HG03196 (cell line): Measurements from ENCODE around the gene KRTAP26-1.

Source experiments
- ATAC-seq: cut with Tn5 transposase; IDR thresholded peaks from one replicate; pipeline ENCODE4 v1.9.1; 2021; ENCODE audit not compliant: unreplicated experiment

Gene KRTAP26-1

GRCh38 chr21:30320215-30320614 is at the start of gene KRTAP26-1:
Gene KRTAP26-1, minus strand, starts transcription at chr21:30320315. Its CDS starts 280 bp downstream, at chr21:30320035.
- no peak for ATAC-seq

GRCh38 chr21:30355906-30356305 is 35.8 kb upstream of the KRTAP26-1 start:
- no peak for ATAC-seq

- no peak for ATAC-seq
These were observed 34.3 kb upstream of the KRTAP26-1 start for GRCh38 chr21:30354308-30355005.

- no peak for ATAC-seq
These were observed 31.4 kb upstream of the KRTAP26-1 start for GRCh38 chr21:30351534-30351933.

- no peak for ATAC-seq
These were observed 29.5 kb upstream of the KRTAP26-1 start for GRCh38 chr21:30349572-30349971.

- no peak for ATAC-seq
These were observed 28.4 kb upstream of the KRTAP26-1 start, which contains the start of gene KRTAP23-1 for GRCh38 chr21:30348506-30348905. Gene KRTAP23-1, minus strand, starts transcription at chr21:30348606. Its CDS starts 0 bp downstream, at chr21:30348606.

- no peak for ATAC-seq
These were observed 24.9 kb upstream of the KRTAP26-1 start for GRCh38 chr21:30345014-30345413.

- ATAC-seq: no peak
These were observed 20.8 kb upstream of the KRTAP26-1 start for GRCh38 chr21:30340714-30341573.

GRCh38 chr21:30338717-30339116 is 18.6 kb upstream of the KRTAP26-1 start:
- no peak for ATAC-seq

GRCh38 chr21:30337772-30338171 is 17.7 kb upstream of the KRTAP26-1 start:
- no peak for ATAC-seq

GRCh38 chr21:30337276-30337744 is 17.2 kb upstream of the KRTAP26-1 start, which contains the start of gene KRTAP27-1:
Gene KRTAP27-1, minus strand, starts transcription at chr21:30337694. Its CDS starts 26 bp downstream, at chr21:30337668.
- ATAC-seq: no peak

GRCh38 chr21:30336596-30336995 is 16.5 kb upstream of the KRTAP26-1 start:
- ATAC-seq: no peak

GRCh38 chr21:30333736-30334135 is 13.6 kb upstream of the KRTAP26-1 start:
- ATAC-seq: no peak

GRCh38 chr21:30332681-30333080 is 12.6 kb upstream of the KRTAP26-1 start:
- ATAC-seq: no peak

GRCh38 chr21:30329203-30329875 is 9.2 kb upstream of the KRTAP26-1 start:
- ATAC-seq: no peak

- no peak for ATAC-seq
These were observed 6.3 kb upstream of the KRTAP26-1 start for GRCh38 chr21:30326390-30326789.

GRCh38 chr21:30315701-30316100 is 4.4 kb downstream of the KRTAP26-1 start:
- ATAC-seq: no peak

GRCh38 chr21:30306884-30307283 is 13.2 kb downstream of the KRTAP26-1 start:
- no peak for ATAC-seq

- no peak for ATAC-seq
These were observed 15.0 kb downstream of the KRTAP26-1 start for GRCh38 chr21:30305136-30305535.

- no peak for ATAC-seq
These were observed 30.9 kb downstream of the KRTAP26-1 start, which contains the start of gene KRTAP25-1 for GRCh38 chr21:30289215-30289614. Gene KRTAP25-1, minus strand, starts transcription at chr21:30289514. Its CDS starts 24 bp downstream, at chr21:30289490.

- no peak for ATAC-seq
These were observed 37.3 kb downstream of the KRTAP26-1 start, which contains the start of gene KRTAP24-1 for GRCh38 chr21:30282850-30283249. Gene KRTAP24-1, minus strand, starts transcription at chr21:30282950. Its CDS starts 18 bp downstream, at chr21:30282932.
